H9 (cell line): ENCODE data around the gene ABR. TPM values are rescaled to one million over a fixed set of nuclear protein-coding genes. Genes with fewer than 3 reads are reported as not detected.

Experiments used
- DNase-seq: peaks from one replicate; pipeline ENCODE4 v3.0.0-alpha.2; 2017
- H2AFZ ChIP-seq: one replicate; pipeline ENCODE4 v1.6.1; 2013; ENCODE audit warnings: mild to moderate bottlenecking, low read length, control low read depth, moderate library complexity
- H2AK5ac ChIP-seq: 2 replicates; pipeline ENCODE4 v1.6.1; 2013; ENCODE audit warnings: low read length, control low read depth, mixed read lengths; ENCODE audit not compliant: insufficient read length
- H2BK120ac ChIP-seq: one replicate; pipeline ENCODE4 v1.6.1; 2013; ENCODE audit warnings: low read depth, mild to moderate bottlenecking, low read length, control low read depth, inconsistent platforms; ENCODE audit not compliant: poor library complexity, severe bottlenecking
- H2BK12ac ChIP-seq: 2 replicates; pipeline ENCODE4 v1.6.1; 2013; ENCODE audit warnings: low read length, control low read depth, mixed read lengths, low read depth; ENCODE audit not compliant: insufficient read length
- H2BK15ac ChIP-seq: 2 replicates; pipeline ENCODE4 v1.6.1; 2013; ENCODE audit warnings: low read depth, low read length, control low read depth
- H2BK20ac ChIP-seq: one replicate; pipeline ENCODE4 v1.6.1; 2013; ENCODE audit warnings: low read depth, mild to moderate bottlenecking, low read length, control low read depth, inconsistent platforms; ENCODE audit not compliant: poor library complexity, severe bottlenecking
- H2BK5ac ChIP-seq: 2 replicates; pipeline ENCODE4 v1.6.1; 2013; ENCODE audit warnings: low read length, control low read depth, mixed read lengths; ENCODE audit not compliant: insufficient read length
- H3K14ac ChIP-seq: 2 replicates; pipeline ENCODE4 v1.6.1; 2013; ENCODE audit warnings: low read length, control low read depth; ENCODE audit not compliant: insufficient read depth
- H3K18ac ChIP-seq: 2 replicates; pipeline ENCODE4 v1.6.1; 2013; ENCODE audit warnings: low read depth, mild to moderate bottlenecking, mixed read lengths, low read length, control low read depth; ENCODE audit not compliant: insufficient read length
- H3K23ac ChIP-seq: 2 replicates; pipeline ENCODE4 v1.6.1; 2013; ENCODE audit warnings: low read length, control low read depth, mixed read lengths, low read depth; ENCODE audit not compliant: insufficient read length
- H3K23me2 ChIP-seq: 2 replicates; pipeline ENCODE4 v1.6.1; 2013; ENCODE audit warnings: low read depth, mild to moderate bottlenecking, mixed read lengths, low read length, control low read depth; ENCODE audit not compliant: insufficient read length, poor library complexity, severe bottlenecking
- H3K27ac ChIP-seq: 2 replicates; pipeline ENCODE4 v1.5.1; 2013; ENCODE audit warnings: low read length, control low read depth, mixed read lengths, low read depth; ENCODE audit not compliant: insufficient read length
- H3K27me3 ChIP-seq: 2 replicates; pipeline ENCODE4 v1.6.1; 2013; ENCODE audit warnings: low read length, control low read depth, inconsistent platforms; ENCODE audit not compliant: insufficient read depth
- H3K4ac ChIP-seq: 2 replicates; pipeline ENCODE4 v1.6.1; 2013; ENCODE audit warnings: low read depth, mild to moderate bottlenecking, control low read depth, inconsistent platforms, low read length, moderate library complexity
- H3K4me1 ChIP-seq: 2 replicates; pipeline ENCODE4 v1.6.1; 2013; ENCODE audit warnings: low read length, control low read depth, inconsistent platforms; ENCODE audit not compliant: insufficient read depth
- H3K4me2 ChIP-seq: 2 replicates; pipeline ENCODE4 v1.6.1; 2013; ENCODE audit warnings: low read length, control low read depth, mixed read lengths; ENCODE audit not compliant: insufficient read length, insufficient read depth
- H3K56ac ChIP-seq: 2 replicates; pipeline ENCODE4 v1.6.1; 2013; ENCODE audit warnings: low read depth, mild to moderate bottlenecking, mixed read lengths, low read length, control low read depth; ENCODE audit not compliant: insufficient read length
- H3K79me1 ChIP-seq: 2 replicates; pipeline ENCODE4 v1.6.1; 2013; ENCODE audit warnings: low read depth, mild to moderate bottlenecking, moderate library complexity, low read length, control low read depth, inconsistent platforms; ENCODE audit not compliant: insufficient read depth, poor library complexity, severe bottlenecking
- H3K79me2 ChIP-seq: 2 replicates; pipeline ENCODE4 v1.6.1; 2013; ENCODE audit warnings: low read length, control low read depth, inconsistent platforms; ENCODE audit not compliant: insufficient read depth
- H3K9ac ChIP-seq: 2 replicates; pipeline ENCODE4 v1.6.1; 2013; ENCODE audit warnings: low read length, control low read depth, mixed read lengths; ENCODE audit not compliant: insufficient read length; ENCODE audit errors: extremely low read depth
- H3K9me3 ChIP-seq: one replicate; pipeline ENCODE4 v1.6.1; 2013; ENCODE audit warnings: low read depth, low read length, inconsistent platforms; ENCODE audit not compliant: control insufficient read depth
- H3T11ph ChIP-seq: one replicate; pipeline ENCODE4 v1.6.1; 2013; ENCODE audit warnings: mild to moderate bottlenecking, low read length, control low read depth, inconsistent platforms
- H4K20me1 ChIP-seq: one replicate; pipeline ENCODE4 v1.6.1; 2013; ENCODE audit not compliant: control insufficient read depth, insufficient read length, insufficient read depth
- H4K5ac ChIP-seq: 2 replicates; pipeline ENCODE4 v1.6.1; 2013; ENCODE audit warnings: low read depth, mild to moderate bottlenecking, mixed read lengths, low read length, control low read depth; ENCODE audit not compliant: insufficient read length
- H4K8ac ChIP-seq: replicated peaks from 2 replicates; pipeline ENCODE4 v1.6.1; 2013; ENCODE audit warnings: low read length, control low read depth, mixed read lengths, low read depth; ENCODE audit not compliant: insufficient read length
- H4K91ac ChIP-seq: 2 replicates; pipeline ENCODE4 v1.6.1; 2013; ENCODE audit warnings: low read depth, mild to moderate bottlenecking, moderate library complexity, mixed read lengths, low read length, control low read depth; ENCODE audit not compliant: insufficient read length
- H3K27ac Mint-ChIP-seq, 3 experiments: 2 replicates in 2 of 3; 3 replicates in 1 of 3; pipeline ENCODE4 v1.8.0; 2020 to 2021; ENCODE audit warnings: mixed read lengths in 3 of 3, mild to moderate bottlenecking in 1 of 3, moderate library complexity in 1 of 3
- H3K27me3 Mint-ChIP-seq: 2 replicates; pipeline ENCODE4 v1.8.0; 2021; ENCODE audit warnings: low read depth, mild to moderate bottlenecking, moderate library complexity, mixed read lengths
- H3K36me3 Mint-ChIP-seq, 3 experiments: 2 replicates in 2 of 3; 3 replicates in 1 of 3; pipeline ENCODE4 v1.8.0; 2020 to 2021; ENCODE audit warnings: low read depth in 3 of 3, mixed read lengths in 3 of 3; ENCODE audit not compliant: insufficient read depth in 1 of 3
- H3K4me1 Mint-ChIP-seq, 2 experiments: 2 replicates each; pipeline ENCODE4 v1.8.0; 2020; ENCODE audit warnings: mixed read lengths in 2 of 2
- H3K4me3 Mint-ChIP-seq, 2 experiments: 2 replicates in 1 of 2; 3 replicates in 1 of 2; pipeline ENCODE4 v1.8.0; 2020 to 2021; ENCODE audit warnings: mild to moderate bottlenecking in 2 of 2, mixed read lengths in 2 of 2, moderate library complexity in 1 of 2
- H3K9me3 Mint-ChIP-seq, 2 experiments: 2 replicates in 1 of 2; 3 replicates in 1 of 2; pipeline ENCODE4 v1.8.0; 2020; ENCODE audit warnings: mild to moderate bottlenecking in 2 of 2, mixed read lengths in 2 of 2, moderate library complexity in 1 of 2
- WGBS: extraction: QIAGEN DNeasy Blood & Tissue Kit; methylation state at CpG from one replicate; pipeline ENCODE4 v1.1.7; 2013; ENCODE audit warnings: missing lambda C conversion rate, low lambda C conversion rate, mixed read lengths; ENCODE audit not compliant: insufficient read length; ENCODE audit errors: extremely low coverage; 5-methylcytosine and 5-hydroxymethylcytosine counted together
- total RNA-seq: library from RNA; stranded (reverse); gene quantifications from 2 replicates; pipeline ENCODE4 v1.2.1, GENCODE V29; 2021
- TF ChIP-seq, protein P1 (sequence below): fragments of 200-600 bp; sonication (generic); conservative IDR thresholded peaks from 3 replicates; pipeline ENCODE4 v1.8.0; 2021; ENCODE audit warnings: antibody characterized with exemption, mild to moderate bottlenecking

The ABR gene
- total RNA-seq, 1 experiment from 2014 or later, result 34.7 TPM

DNA sequence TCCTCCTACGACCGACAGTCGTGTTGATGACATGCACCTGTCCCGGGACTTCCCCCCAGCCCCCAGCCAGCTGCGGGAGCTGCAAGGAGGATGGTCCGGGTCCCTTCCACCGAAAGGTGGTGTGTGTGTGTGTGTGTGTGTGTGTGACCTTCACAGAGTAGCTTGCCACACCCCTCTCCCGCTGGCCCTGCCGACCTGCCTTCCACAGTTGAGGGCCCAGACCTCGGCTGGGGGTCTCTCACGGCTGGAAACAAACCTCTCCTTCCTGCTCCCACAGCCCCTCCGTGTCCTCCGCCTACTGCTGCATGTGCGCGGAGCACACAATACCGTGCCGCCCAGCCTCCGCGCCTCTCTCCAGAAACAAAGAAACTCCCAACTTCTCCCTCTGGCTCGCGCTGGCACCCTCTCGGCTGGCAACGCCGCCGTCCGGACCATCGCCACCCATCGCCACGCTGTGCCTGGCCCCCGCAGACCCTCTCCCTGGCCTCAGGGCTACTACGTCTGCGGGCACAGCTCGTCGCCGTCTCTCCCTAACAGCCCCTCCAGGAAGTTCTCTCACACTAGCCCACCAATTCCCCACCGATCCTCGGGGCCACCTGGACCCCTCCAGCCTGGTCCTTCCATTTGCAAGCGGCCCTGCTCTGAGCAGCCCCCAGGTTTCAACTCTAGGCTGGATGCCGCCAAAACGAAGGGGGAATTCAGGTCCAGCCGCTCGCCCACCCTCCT, 101.6 kb downstream of the ABR start:
- H3K27me3 Mint-ChIP-seq, result peaks cover 1% of the 10 kb centered on the region; the same call in 1 of the 2 replicates
- no peak overlapping the region for H4K8ac ChIP-seq
- H3K14ac ChIP-seq, result peak overlapping the region; percentile 65; the same call in 1 of the 2 replicates
- H2AFZ ChIP-seq, result no peak overlapping the region
- no peak overlapping the region for H3K27ac ChIP-seq
- H2BK20ac ChIP-seq, result no peak overlapping the region
- H3K27me3 ChIP-seq, result no peaks in the 10 kb centered on the region
- H3K23ac ChIP-seq, result no peak overlapping the region
- H2BK15ac ChIP-seq, result no peak overlapping the region
- H3K9ac ChIP-seq, result no peak overlapping the region
- H3K4me1 Mint-ChIP-seq, result peaks cover 12 to 42% of the 10 kb centered on the region in 2 experiments
- DNase-seq, result peak; percentile 48
- H3K4ac ChIP-seq, result no peak overlapping the region
- no peaks in the 10 kb centered on the region for H4K20me1 ChIP-seq
- no peak overlapping the region for H2BK120ac ChIP-seq
- no peak overlapping the region for H2BK12ac ChIP-seq
- H3K9me3 ChIP-seq, result no peaks in the 10 kb centered on the region
- no peak overlapping the region for H4K5ac ChIP-seq
- peak overlapping the region in 1 of 2 experiments; percentile 57; a peak in 3 of 5 replicates for H3K4me3 Mint-ChIP-seq
- H3K36me3 Mint-ChIP-seq, result peaks cover 0 to 2% (median under 1%) of the 10 kb centered on the region in 3 experiments; a peak in 2 of 7 replicates
- no peaks in the 10 kb centered on the region; a peak in 1 of 5 replicates for H3K9me3 Mint-ChIP-seq
- WGBS, result no CpG with 5 or more reads among the region's 42 CpGs
- no peaks in the 10 kb centered on the region for H3K79me2 ChIP-seq
- TF ChIP-seq, protein P1, sequence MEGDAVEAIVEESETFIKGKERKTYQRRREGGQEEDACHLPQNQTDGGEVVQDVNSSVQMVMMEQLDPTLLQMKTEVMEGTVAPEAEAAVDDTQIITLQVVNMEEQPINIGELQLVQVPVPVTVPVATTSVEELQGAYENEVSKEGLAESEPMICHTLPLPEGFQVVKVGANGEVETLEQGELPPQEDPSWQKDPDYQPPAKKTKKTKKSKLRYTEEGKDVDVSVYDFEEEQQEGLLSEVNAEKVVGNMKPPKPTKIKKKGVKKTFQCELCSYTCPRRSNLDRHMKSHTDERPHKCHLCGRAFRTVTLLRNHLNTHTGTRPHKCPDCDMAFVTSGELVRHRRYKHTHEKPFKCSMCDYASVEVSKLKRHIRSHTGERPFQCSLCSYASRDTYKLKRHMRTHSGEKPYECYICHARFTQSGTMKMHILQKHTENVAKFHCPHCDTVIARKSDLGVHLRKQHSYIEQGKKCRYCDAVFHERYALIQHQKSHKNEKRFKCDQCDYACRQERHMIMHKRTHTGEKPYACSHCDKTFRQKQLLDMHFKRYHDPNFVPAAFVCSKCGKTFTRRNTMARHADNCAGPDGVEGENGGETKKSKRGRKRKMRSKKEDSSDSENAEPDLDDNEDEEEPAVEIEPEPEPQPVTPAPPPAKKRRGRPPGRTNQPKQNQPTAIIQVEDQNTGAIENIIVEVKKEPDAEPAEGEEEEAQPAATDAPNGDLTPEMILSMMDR, result no peak
- no peaks in the 10 kb centered on the region for H3K79me1 ChIP-seq
- H3K23me2 ChIP-seq, result no peaks in the 10 kb centered on the region
- H3K27ac Mint-ChIP-seq, result peak overlapping the region in 1 of 3 experiments; percentile 89; a peak in 2 of 7 replicates
- peaks cover 2% of the 10 kb centered on the region; the same call in 1 of the 2 replicates for H3K4me1 ChIP-seq
- no peak overlapping the region for H3T11ph ChIP-seq
- H2AK5ac ChIP-seq, result no peak overlapping the region
- no peak overlapping the region for H4K91ac ChIP-seq
- no peak overlapping the region for H3K18ac ChIP-seq
- no peak overlapping the region for H3K4me2 ChIP-seq
- H3K56ac ChIP-seq, result no peak overlapping the region
- no peak overlapping the region for H2BK5ac ChIP-seq
